GM23248 (cell line): ENCODE results near the gene ABLIM3. TPM values are rescaled to one million over a fixed set of nuclear protein-coding genes. Genes with fewer than 3 reads are reported as not detected.

Source experiments
- DNase-seq: peaks from one replicate; pipeline ENCODE4 v3.0.0-alpha.2; 2015
- H2AFZ ChIP-seq: fragments of 200-600 bp; sonication (generic); 2 replicates; pipeline ENCODE4 v1.6.1; 2016; ENCODE audit warnings: antibody characterized with exemption
- H3F3A ChIP-seq: fragments of 200-600 bp; sonication (generic); 2 replicates; pipeline ENCODE4 v1.6.1; 2016; ENCODE audit warnings: mild to moderate bottlenecking, antibody characterized with exemption, mixed run types; ENCODE audit not compliant: insufficient read depth
- H3K27ac ChIP-seq: fragments of 200-600 bp; sonication (generic); 2 replicates; pipeline ENCODE4 v1.5.1; 2016; ENCODE audit warnings: mild to moderate bottlenecking
- H3K27me3 ChIP-seq: fragments of 200-600 bp; sonication (generic); replicated peaks from 2 replicates; pipeline ENCODE4 v1.6.1; 2016; ENCODE audit warnings: mild to moderate bottlenecking; ENCODE audit not compliant: insufficient read depth
- H3K36me3 ChIP-seq: fragments of 200-600 bp; sonication (generic); 2 replicates; pipeline ENCODE4 v1.6.1; 2016; ENCODE audit warnings: low read depth, mild to moderate bottlenecking
- H3K4me1 ChIP-seq: fragments of 200-600 bp; sonication (generic); 2 replicates; pipeline ENCODE4 v1.6.1; 2016; ENCODE audit warnings: mild to moderate bottlenecking; ENCODE audit not compliant: insufficient read depth
- H3K4me2 ChIP-seq: fragments of 200-600 bp; sonication (generic); one replicate; pipeline ENCODE4 v1.6.1; 2016; ENCODE audit warnings: mild to moderate bottlenecking; ENCODE audit not compliant: unreplicated experiment
- H3K4me3 ChIP-seq: fragments of 200-600 bp; sonication (generic); 2 replicates; pipeline ENCODE4 v1.5.1; 2016; ENCODE audit warnings: mild to moderate bottlenecking
- H3K79me2 ChIP-seq: fragments of 200-600 bp; sonication (generic); 2 replicates; pipeline ENCODE4 v1.6.1; 2016; ENCODE audit warnings: mild to moderate bottlenecking; ENCODE audit not compliant: insufficient read depth
- H3K9ac ChIP-seq: fragments of 200-600 bp; sonication (generic); 2 replicates; pipeline ENCODE4 v1.6.1; 2016; ENCODE audit warnings: mild to moderate bottlenecking
- H3K9me2 ChIP-seq: fragments of 200-600 bp; sonication (generic); 2 replicates; pipeline ENCODE4 v1.6.1; 2016; ENCODE audit warnings: mixed run types, mild to moderate bottlenecking, moderate library complexity; ENCODE audit not compliant: insufficient read depth
- H3K9me3 ChIP-seq: fragments of 200-600 bp; sonication (generic); one replicate; pipeline ENCODE4 v1.6.1; 2017; ENCODE audit warnings: low read depth
- H4K20me1 ChIP-seq: fragments of 200-600 bp; sonication (generic); 2 replicates; pipeline ENCODE4 v1.6.0; 2016; ENCODE audit not compliant: insufficient read depth
- EZH2 ChIP-seq: fragments of 200-600 bp; sonication (generic); IDR thresholded peaks from 2 replicates; pipeline ENCODE4 v1.6.1; 2018; ENCODE audit warnings: antibody characterized with exemption, mild to moderate bottlenecking; ENCODE audit not compliant: insufficient read depth, poor library complexity, severe bottlenecking
- EZH2phosphoT487 ChIP-seq: fragments of 200-600 bp; sonication (generic); IDR thresholded peaks from 2 replicates; pipeline ENCODE4 v1.6.1; 2018; ENCODE audit warnings: antibody characterized with exemption, moderate library complexity, mild to moderate bottlenecking, low read depth; ENCODE audit not compliant: insufficient read depth
- WGBS, 2 experiments: methylation state at CpG; one replicate each; pipeline ENCODE4 v1.1.6; 2015 to 2017; ENCODE audit warnings: low lambda C conversion rate in 2 of 2, low coverage in 1 of 2; ENCODE audit errors: missing lambda C conversion rate in 2 of 2; 5-methylcytosine and 5-hydroxymethylcytosine counted together
- in situ Hi-C: fragments of 300-500 bp; cut with MboI; formaldehyde crosslinking; loops from 2 replicates; pipeline ENCODE4 v1.15.0; 2020
- polyA plus RNA-seq: library from polyadenylated mRNA; unstranded; fragments of >200 nt; fragmentation: Nextera tagmentation; extraction: Ambion mirVana; gene quantifications from 2 replicates; pipeline ENCODE4 v1.2.1, GENCODE V29; 2016
- total RNA-seq: library from RNA; depleted of rRNA; stranded (reverse); fragments of >200 nt; shearing (Covaris generic); gene quantifications from 2 replicates; pipeline ENCODE4 v1.2.3, GENCODE V29; 2014

ABLIM3 gene
- total and polyA plus RNA-seq, 2 experiments from 2014 or later: 7.9 to 11.4 TPM

- H3K27ac ChIP-seq: no peak overlapping the region
- H4K20me1 ChIP-seq: no peaks in the 10 kb centered on the region
- no peaks in the 10 kb centered on the region for H3K79me2 ChIP-seq
- no peak overlapping the region for H3K9ac ChIP-seq
- H3K27me3 ChIP-seq: no peaks in the 10 kb centered on the region
- H3K4me1 ChIP-seq: peaks cover 35% of the 10 kb centered on the region
- H3K9me3 ChIP-seq: no peaks in the 10 kb centered on the region
- in situ Hi-C loops: no loop called here
- H2AFZ ChIP-seq: no peak overlapping the region
- no peaks in the 10 kb centered on the region for H3K36me3 ChIP-seq
- H3K4me2 ChIP-seq: peak overlapping the region; percentile 50
- 18 to 19% methylated on average over 5 of the region's 5 CpGs for WGBS, 2 experiments
- peak; percentile 86 for DNase-seq
- no peak overlapping the region for H3K4me3 ChIP-seq
- peaks cover 22% of the 10 kb centered on the region for H3F3A ChIP-seq
- TF ChIP-seq EZH2 (no peak), EZH2phosphoT487 (no peak)
- no peaks in the 10 kb centered on the region for H3K9me2 ChIP-seq
Observed at GRCh38 chr5:149215478-149216090, 74.3 kb downstream of the ABLIM3 start.

GRCh38 chr5:149216496-149216895 is 75.2 kb downstream of the ABLIM3 start:
- Histone ChIP-seq H3K4me1 (peaks cover 28% of the 10 kb centered on the region), H3K36me3 (no peaks in the 10 kb centered on the region), H3K4me3 (no peak overlapping the region), H3K27ac (no peak overlapping the region), H3K9me2 (no peaks in the 10 kb centered on the region), H4K20me1 (no peaks in the 10 kb centered on the region), H3F3A (peaks cover 15% of the 10 kb centered on the region), H2AFZ (no peak overlapping the region), H3K4me2 (no peak overlapping the region), H3K9me3 (no peaks in the 10 kb centered on the region), H3K79me2 (no peaks in the 10 kb centered on the region), H3K27me3 (no peaks in the 10 kb centered on the region), H3K9ac (no peak overlapping the region)
- TF ChIP-seq EZH2 (no peak), EZH2phosphoT487 (no peak)
- in situ Hi-C loops: no loop called here
- WGBS, 2 experiments: 89 to 90% methylated on average over 2 of the region's 2 CpGs
- DNase-seq: no peak

GRCh38 chr5:149217096-149217802 is 76.0 kb downstream of the ABLIM3 start:
- H3F3A ChIP-seq: peaks cover 10% of the 10 kb centered on the region
- WGBS, 2 experiments: 61 to 63% methylated on average over 6 of the region's 6 CpGs
- H3K27ac ChIP-seq: no peak overlapping the region
- H3K4me1 ChIP-seq: peaks cover 26% of the 10 kb centered on the region
- no peak for DNase-seq
- no peak overlapping the region for H3K9ac ChIP-seq
- H3K4me3 ChIP-seq: no peak overlapping the region
- H3K79me2 ChIP-seq: no peaks in the 10 kb centered on the region
- no peaks in the 10 kb centered on the region for H3K9me3 ChIP-seq
- no peaks in the 10 kb centered on the region for H3K9me2 ChIP-seq
- no peaks in the 10 kb centered on the region for H3K27me3 ChIP-seq
- no peaks in the 10 kb centered on the region for H3K36me3 ChIP-seq
- H4K20me1 ChIP-seq: no peaks in the 10 kb centered on the region
- H2AFZ ChIP-seq: no peak overlapping the region
- H3K4me2 ChIP-seq: no peak overlapping the region
- in situ Hi-C loops: no loop called here
- TF ChIP-seq EZH2phosphoT487 (no peak), EZH2 (no peak)

GRCh38 chr5:149217803-149218155 is 76.5 kb downstream of the ABLIM3 start:
- peaks cover 5% of the 10 kb centered on the region for H3F3A ChIP-seq
- H3K4me2 ChIP-seq: no peak overlapping the region
- no peak overlapping the region for H3K27ac ChIP-seq
- peaks cover 20% of the 10 kb centered on the region for H3K4me1 ChIP-seq
- TF ChIP-seq EZH2: no peak
- no peak for TF ChIP-seq EZH2phosphoT487
- H3K36me3 ChIP-seq: no peaks in the 10 kb centered on the region
- peak; percentile 16 for DNase-seq
- H3K9me3 ChIP-seq: no peaks in the 10 kb centered on the region
- no peaks in the 10 kb centered on the region for H4K20me1 ChIP-seq
- no peaks in the 10 kb centered on the region for H3K9me2 ChIP-seq
- H3K79me2 ChIP-seq: no peaks in the 10 kb centered on the region
- H3K27me3 ChIP-seq: no peaks in the 10 kb centered on the region
- in situ Hi-C loops: no loop called here
- no peak overlapping the region for H3K9ac ChIP-seq
- no peak overlapping the region for H2AFZ ChIP-seq
- WGBS, 2 experiments: 65 to 72% methylated on average over 3 of the region's 3 CpGs
- H3K4me3 ChIP-seq: no peak overlapping the region
